B cell (primary cell): ENCODE data around the gene GRIK3. TPM values are rescaled to one million over a fixed set of nuclear protein-coding genes. Genes with fewer than 3 reads are reported as not detected.

ENCODE experiments used
- ATAC-seq: fragments of 200-7000 bp; cut with Tn5 transposase; one replicate; pipeline ENCODE4 v1.10.0; 2021; ENCODE audit warnings: low read depth, mild to moderate bottlenecking, moderate number of reproducible peaks, moderate library complexity
- CTCF ChIA-PET: fragments of 350-600 bp; sonication (Branson Sonifier 250); formaldehyde crosslinking; loops from one replicate; lab custom pipeline; 2021; ENCODE audit warnings: antibody characterized with exemption, inconsistent platforms; lab: Charles Lee
- POLR2A ChIA-PET: fragments of 350-600 bp; sonication (Branson Sonifier 250); formaldehyde crosslinking; loops from one replicate; lab custom pipeline; 2021; ENCODE audit warnings: antibody characterized with exemption; lab: Charles Lee
- DNase-seq: peaks from one replicate; pipeline ENCODE4 v3.0.0; 2013
- H2AFZ ChIP-seq: 2 replicates; pipeline ENCODE4 v1.6.1; 2012; ENCODE audit warnings: mild to moderate bottlenecking, low read depth, low read length; ENCODE audit not compliant: insufficient read depth, poor library complexity, severe bottlenecking
- H3K27ac ChIP-seq, 2 donors: 1 replicate in 1 of 2; 2 replicates in 1 of 2; pipeline ENCODE4 v1.5.1; 2012 to 2013; ENCODE audit warnings: low read length in 2 of 2, mild to moderate bottlenecking in 2 of 2, moderate library complexity in 1 of 2
- H3K27me3 ChIP-seq, 4 experiments: fragments of 200-600 bp in 1 of 4; sonication (generic) in 1 of 4; replicated peaks in 1 of 4; 1 replicate in 2 of 4; 2 replicates in 2 of 4; pipeline versions ENCODE4 v1.6.1 to v1.7.0; 2013 to 2016; ENCODE audit warnings: low read length in 3 of 4, mild to moderate bottlenecking in 2 of 4, mixed read lengths in 1 of 4, moderate library complexity in 1 of 4; ENCODE audit not compliant: insufficient read depth in 4 of 4, control insufficient read depth in 3 of 4; ENCODE audit errors: control extremely low read depth in 1 of 4
- H3K36me3 ChIP-seq, 2 experiments: replicated peaks in 1 of 2; 1 replicate in 1 of 2; 2 replicates in 1 of 2; pipeline versions ENCODE4 v1.6.1 to v1.7.1; 2013; ENCODE audit warnings: low read length in 1 of 2; ENCODE audit not compliant: insufficient read depth in 2 of 2, control insufficient read depth in 1 of 2; ENCODE audit errors: control extremely low read depth in 1 of 2, extremely low read depth in 1 of 2
- H3K4me1 ChIP-seq, 2 donors: fragments of 200-600 bp in 1 of 2; sonication (generic) in 1 of 2; 1 replicate in 1 of 2; 2 replicates in 1 of 2; pipeline versions ENCODE4 v1.5.1 to v1.6.1; 2013 to 2017; ENCODE audit warnings: low read length in 2 of 2; ENCODE audit not compliant: control insufficient read depth in 2 of 2, insufficient read depth in 2 of 2
- H3K4me2 ChIP-seq: replicated peaks from 2 replicates; pipeline ENCODE3; 2012; ENCODE audit warnings: mild to moderate bottlenecking, low read depth, low read length; ENCODE audit not compliant: poor library complexity, severe bottlenecking
- H3K4me3 ChIP-seq, 5 experiments: fragments of 200-600 bp in 1 of 5; sonication (generic) in 1 of 5; 1 replicate in 3 of 5; 2 replicates in 2 of 5; pipeline versions ENCODE4 v1.5.1 to v1.7.0; 2011 to 2016; ENCODE audit warnings: low read length in 4 of 5, mild to moderate bottlenecking in 4 of 5, low read depth in 2 of 5, control low read depth in 1 of 5, moderate library complexity in 1 of 5; ENCODE audit not compliant: insufficient read depth in 1 of 5; ENCODE audit errors: control extremely low read depth in 1 of 5, extremely low read depth in 1 of 5
- H3K79me2 ChIP-seq: fragments of 200-600 bp; sonication (generic); one replicate; pipeline ENCODE4 v1.6.0; 2016; ENCODE audit warnings: low read length; ENCODE audit not compliant: control insufficient read depth, insufficient read depth
- H3K9ac ChIP-seq: fragments of 200-600 bp; sonication (generic); 2 replicates; pipeline ENCODE4 v1.6.1; 2017; ENCODE audit warnings: mild to moderate bottlenecking, low read length, moderate library complexity
- H3K9me3 ChIP-seq, 3 donors: one replicate each; pipeline versions ENCODE4 v1.6.1 to v1.7.1; 2013; ENCODE audit warnings: low read length in 2 of 3; ENCODE audit not compliant: control insufficient read depth in 2 of 3, insufficient read depth in 1 of 3; ENCODE audit errors: control extremely low read depth in 1 of 3
- H4K20me1 ChIP-seq: 2 replicates; pipeline ENCODE4 v1.6.0; 2012; ENCODE audit warnings: mild to moderate bottlenecking, low read length; ENCODE audit not compliant: insufficient read depth, control insufficient read depth, poor library complexity, severe bottlenecking
- H3K27ac Mint-ChIP-seq: one replicate; pipeline ENCODE4 v1.8.0; 2021; ENCODE audit warnings: mixed read lengths
- H3K27me3 Mint-ChIP-seq: one replicate; pipeline ENCODE4 v1.8.0; 2021; ENCODE audit warnings: mixed read lengths
- H3K4me1 Mint-ChIP-seq: one replicate; pipeline ENCODE4 v1.8.0; 2021; ENCODE audit warnings: mixed read lengths
- H3K4me3 Mint-ChIP-seq: one replicate; pipeline ENCODE4 v1.8.0; 2021; ENCODE audit warnings: mixed read lengths
- H3K9me3 Mint-ChIP-seq: one replicate; pipeline ENCODE4 v1.8.0; 2022; ENCODE audit warnings: mixed read lengths; ENCODE audit not compliant: insufficient read depth
- CTCF ChIP-seq: fragments of 200-600 bp; IDR thresholded peaks from one replicate; pipeline ENCODE4 v1.8.0; 2022; ENCODE audit warnings: antibody characterized with exemption, mild to moderate bottlenecking
- EZH2 ChIP-seq: IDR thresholded peaks from 2 replicates; pipeline ENCODE4 v1.6.1; 2012; ENCODE audit warnings: borderline replicate concordance, low read depth, mild to moderate bottlenecking, moderate library complexity, low read length; ENCODE audit not compliant: insufficient read depth, poor library complexity, severe bottlenecking
- WGBS: methylation state at CpG from one replicate; pipeline ENCODE4 v1.1.5; 2013; ENCODE audit warnings: missing lambda C conversion rate; ENCODE audit not compliant: insufficient coverage; 5-methylcytosine and 5-hydroxymethylcytosine counted together
- intact Hi-C: fragments of 100-400 bp; cut with micrococcal nuclease; formaldehyde crosslinking; loops from one replicate; pipeline ENCODE4 v1.10.0; 2022
- polyA plus RNA-seq: library from polyadenylated mRNA; depleted of rRNA; stranded (reverse); fragments of >200 nt; gene quantifications from 2 replicates; pipeline ENCODE4 v1.2.3, GENCODE V29; 2012
- total RNA-seq, 2 donors: library from RNA; stranded (reverse); fragments of 120-200 nt in 1 of 2; gene quantifications; 1 replicate in 1 of 2; 2 replicates in 1 of 2; pipeline versions ENCODE4 v1.2.3 to v1.2.4, GENCODE V29; 2013 to 2022

The GRIK3 gene
- total and polyA plus RNA-seq, 2 donors (not counting 1 experiment from before 2014, with no cell fraction given), result 0.12 to 1.5 TPM

- Histone ChIP-seq H3K4me1 (peaks cover 12 to 17% of the 10 kb centered on the region in 2 donors), H3K36me3 (no peaks in the 10 kb centered on the region), H3K9me3 (no peaks in the 10 kb centered on the region), H2AFZ (no peak overlapping the region), H4K20me1 (no peaks in the 10 kb centered on the region), H3K79me2 (no peaks in the 10 kb centered on the region), H3K4me3 (no peak overlapping the region), H3K9ac (no peak overlapping the region), H3K27ac (no peak overlapping the region), H3K27me3 (peaks cover 0 to under 1% (median 0%) of the 10 kb centered on the region in 4 experiments), H3K4me2 (no peak overlapping the region)
- ATAC-seq (no peak), DNase-seq (no peak)
- WGBS, result 92% methylated on average over 21 of the region's 22 CpGs
- no peak overlapping the region for H3K27ac Mint-ChIP-seq
- H3K9me3 Mint-ChIP-seq, result no peaks in the 10 kb centered on the region
- intact Hi-C loops, result no loop called here
- no peak for TF ChIP-seq EZH2
- TF ChIP-seq CTCF, result no peak
- ChIA-PET POLR2A (no interaction called here), CTCF (interaction anchor here (1.3 kb wide), 1 partner anchor 15 kb away, joined by 3 read pairs; no protein-coding TSS in a partner anchor)
- peaks cover 11% of the 10 kb centered on the region for H3K27me3 Mint-ChIP-seq
- H3K4me1 Mint-ChIP-seq, result no peaks in the 10 kb centered on the region
- no peak overlapping the region for H3K4me3 Mint-ChIP-seq
Measured at GRCh38 chr1:36880155-36881067, 153.9 kb downstream of the GRIK3 start.

GRCh38 chr1:36879613-36880012 lies 154.7 kb downstream of the GRIK3 start:
- 82% methylated on average over 6 of the region's 6 CpGs for WGBS
- no peaks in the 10 kb centered on the region for H3K79me2 ChIP-seq
- no peaks in the 10 kb centered on the region for H3K27me3 ChIP-seq
- H4K20me1 ChIP-seq, result no peaks in the 10 kb centered on the region
- no peak overlapping the region for H3K4me3 Mint-ChIP-seq
- no peak overlapping the region for H3K9ac ChIP-seq
- no peak overlapping the region for H3K27ac Mint-ChIP-seq
- H3K36me3 ChIP-seq, result no peaks in the 10 kb centered on the region
- H3K4me1 Mint-ChIP-seq, result no peaks in the 10 kb centered on the region
- DNase-seq (no peak), ATAC-seq (no peak)
- H3K27me3 Mint-ChIP-seq, result peaks cover 11% of the 10 kb centered on the region
- H2AFZ ChIP-seq, result no peak overlapping the region
- no peak overlapping the region for H3K4me2 ChIP-seq
- TF ChIP-seq CTCF, result no peak
- no peak for TF ChIP-seq EZH2
- no peaks in the 10 kb centered on the region for H3K9me3 ChIP-seq
- peaks cover 12 to 13% of the 10 kb centered on the region in 2 donors for H3K4me1 ChIP-seq
- intact Hi-C loops, result no loop called here
- POLR2A ChIA-PET, result no interaction called here
- H3K27ac ChIP-seq, result no peak overlapping the region
- H3K4me3 ChIP-seq, result no peak overlapping the region
- no peaks in the 10 kb centered on the region for H3K9me3 Mint-ChIP-seq
- CTCF ChIA-PET, result interaction anchor here (1.3 kb wide), 1 partner anchor 14 kb away, joined by 3 read pairs; no protein-coding TSS in a partner anchor
